Frontal cortex (tissue), 4 donors: ENCODE measurements around the gene KRT14. TPM values are rescaled to one million over a fixed set of nuclear protein-coding genes. Genes with fewer than 3 reads are reported as not detected.
"Not testable (repeated sequence)": the region's sequence is repeated elsewhere in the genome, so short reads cannot be mapped to it uniquely, and the experiment has no call there.

Source experiments
- DNase-seq, 2 donors: peaks; one replicate each; pipeline ENCODE4 v3.0.0; 2012; ENCODE audit warnings: low spot score in 2 of 2
- FAIRE-seq: peaks from 2 replicates; lab custom pipeline; 2012; peaks lifted over from hg19 to GRCh38; lab: Jason Lieb, UNC
- total RNA-seq: library from RNA; depleted of rRNA; stranded (reverse); fragments of >200 nt; gene quantifications from one replicate; pipeline ENCODE4 v1.2.3, GENCODE V29; 2014
- donor health status: control.
- donor health status: control.
- donor health status: control.

KRT14 gene
- total RNA-seq, 1 donor from 2014 or later = not detected

- FAIRE-seq (no peak), DNase-seq (no peak)
These were observed 37.8 kb upstream of the KRT14 start, which contains the start of gene KRT17 for GRCh38 chr17:41624208-41625101. Gene KRT17 (minus strand): TSS chr17:41624575. CDS start chr17:41624509, 66 bp downstream.

GRCh38 chr17:41623184-41623861 lies 36.6 kb upstream of the KRT14 start:
- not testable (repeated sequence) for DNase-seq, FAIRE-seq

- DNase-seq, FAIRE-seq: not testable (repeated sequence)
These were observed 35.9 kb upstream of the KRT14 start for GRCh38 chr17:41622340-41623183.

GRCh38 chr17:41621916-41622315 lies 35.2 kb upstream of the KRT14 start:
- FAIRE-seq (no peak), DNase-seq (no peak)

- not testable (repeated sequence) for DNase-seq, FAIRE-seq
These were observed 34.7 kb upstream of the KRT14 start for GRCh38 chr17:41621435-41621817.

- FAIRE-seq = no peak
- DNase-seq = no peak
These were observed 34.1 kb upstream of the KRT14 start for GRCh38 chr17:41620583-41621434.

GRCh38 chr17:41619927-41620582 lies 33.4 kb upstream of the KRT14 start:
- DNase-seq, FAIRE-seq: not testable (repeated sequence)

GRCh38 chr17:41619036-41619926 lies 32.6 kb upstream of the KRT14 start:
- FAIRE-seq = no peak
- DNase-seq = no peak

GRCh38 chr17:41618341-41619035 lies 31.8 kb upstream of the KRT14 start:
- DNase-seq (no peak), FAIRE-seq (no peak)

GRCh38 chr17:41617698-41618097 lies 31.0 kb upstream of the KRT14 start:
- no peak for FAIRE-seq
- DNase-seq = no peak

GRCh38 chr17:41617136-41617535 lies 30.4 kb upstream of the KRT14 start:
- FAIRE-seq = no peak

GRCh38 chr17:41616486-41616885 lies 29.8 kb upstream of the KRT14 start:
- not testable (repeated sequence) for FAIRE-seq, DNase-seq

More at GRCh38 chr17:41617136-41617535, 30.4 kb upstream of the KRT14 start:
- no peak for DNase-seq

GRCh38 chr17:41615454-41615853 lies 28.8 kb upstream of the KRT14 start:
- FAIRE-seq (no peak), DNase-seq (no peak)

- not testable (repeated sequence) for FAIRE-seq, DNase-seq
These were observed 28.1 kb upstream of the KRT14 start for GRCh38 chr17:41614767-41615166.

- no peak for FAIRE-seq
- DNase-seq = no peak
These were observed 27.4 kb upstream of the KRT14 start for GRCh38 chr17:41614098-41614497.

- FAIRE-seq (no peak), DNase-seq (no peak)
These were observed 26.8 kb upstream of the KRT14 start for GRCh38 chr17:41613277-41614082.
